GM12873 (cell line): ENCODE results near the gene PAF1.

ENCODE experiments used
- CTCF ChIP-seq: IDR thresholded peaks from 2 replicates; pipeline ENCODE4 v1.5.1; 2012; ENCODE audit warnings: low read depth, mild to moderate bottlenecking, moderate library complexity, low read length, control low read depth; ENCODE audit not compliant: insufficient read depth; ENCODE audit errors: missing control alignments

The PAF1 gene

GRCh38 chr19:39389631-39390414, 1.1 kb downstream of the PAF1 start:
- no peak for TF ChIP-seq CTCF

GRCh38 chr19:39388657-39389056, 2.2 kb downstream of the PAF1 start:
- TF ChIP-seq CTCF, result no peak

- no peak for TF ChIP-seq CTCF
Observed at GRCh38 chr19:39386557-39386956, 4.3 kb downstream of the PAF1 start.

- no peak for TF ChIP-seq CTCF
Observed at GRCh38 chr19:39385629-39386411, 5.1 kb downstream of the PAF1 start.

GRCh38 chr19:39384839-39385568, 5.9 kb downstream of the PAF1 start:
- TF ChIP-seq CTCF, result no peak

- TF ChIP-seq CTCF, result no peak
Observed at GRCh38 chr19:39382991-39383828, 7.7 kb downstream of the PAF1 start.
